LNCAP (cell line): ENCODE data around the gene GPC5.

Experiments
- TF ChIP-seq, protein P1 (sequence below): fragments of 450-650 bp; IDR thresholded peaks from 2 replicates; pipeline ENCODE4 v1.5.1; 2017; ENCODE audit warnings: mild to moderate bottlenecking

The GPC5 gene

DNA sequence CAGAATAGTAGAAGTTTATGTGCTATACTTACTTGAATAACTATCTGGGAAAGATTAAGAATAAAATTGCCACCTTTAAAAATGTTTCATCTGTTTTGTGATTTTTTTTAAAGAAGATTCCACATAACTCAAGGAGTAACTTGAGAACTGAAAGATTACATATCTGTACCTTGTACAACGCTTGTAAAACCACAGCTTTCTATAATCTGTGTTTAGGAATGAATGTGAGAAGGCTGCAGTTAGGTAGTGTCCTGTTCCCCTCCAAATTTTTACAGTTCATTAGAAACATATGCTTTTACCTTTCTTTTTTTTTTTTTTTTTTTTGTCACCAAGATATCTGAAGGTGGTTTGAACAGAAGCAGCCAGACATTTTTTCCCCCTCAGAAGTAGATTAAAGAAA, 1515.4 kb downstream of the GPC5 start:
- TF ChIP-seq, protein P1, sequence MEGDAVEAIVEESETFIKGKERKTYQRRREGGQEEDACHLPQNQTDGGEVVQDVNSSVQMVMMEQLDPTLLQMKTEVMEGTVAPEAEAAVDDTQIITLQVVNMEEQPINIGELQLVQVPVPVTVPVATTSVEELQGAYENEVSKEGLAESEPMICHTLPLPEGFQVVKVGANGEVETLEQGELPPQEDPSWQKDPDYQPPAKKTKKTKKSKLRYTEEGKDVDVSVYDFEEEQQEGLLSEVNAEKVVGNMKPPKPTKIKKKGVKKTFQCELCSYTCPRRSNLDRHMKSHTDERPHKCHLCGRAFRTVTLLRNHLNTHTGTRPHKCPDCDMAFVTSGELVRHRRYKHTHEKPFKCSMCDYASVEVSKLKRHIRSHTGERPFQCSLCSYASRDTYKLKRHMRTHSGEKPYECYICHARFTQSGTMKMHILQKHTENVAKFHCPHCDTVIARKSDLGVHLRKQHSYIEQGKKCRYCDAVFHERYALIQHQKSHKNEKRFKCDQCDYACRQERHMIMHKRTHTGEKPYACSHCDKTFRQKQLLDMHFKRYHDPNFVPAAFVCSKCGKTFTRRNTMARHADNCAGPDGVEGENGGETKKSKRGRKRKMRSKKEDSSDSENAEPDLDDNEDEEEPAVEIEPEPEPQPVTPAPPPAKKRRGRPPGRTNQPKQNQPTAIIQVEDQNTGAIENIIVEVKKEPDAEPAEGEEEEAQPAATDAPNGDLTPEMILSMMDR: no peak
